A549 (cell line): Measurements from ENCODE around the gene DNHD1. TPM values are rescaled to one million over a fixed set of nuclear protein-coding genes. Genes with fewer than 3 reads are reported as not detected.

Source experiments
- ATAC-seq, 2 experiments: fragments of 200-7000 bp in 1 of 2; fragments of >200 bp in 1 of 2; cut with Nextera tagmentation in 1 of 2; cut with Tn5 transposase in 1 of 2; 3 replicates each; pipeline versions ENCODE4 v1.8.0 to v1.9.1; 2018 to 2020; ENCODE audit warnings: mild to moderate bottlenecking in 1 of 2, moderate library complexity in 1 of 2
- CTCF ChIA-PET: fragments of 300-600 bp; sonication (Branson Sonifier 250); formaldehyde crosslinking; extraction: SDS; loops from one replicate; lab custom pipeline; 2021; ENCODE audit warnings: antibody characterized with exemption, inconsistent platforms; lab: Yijun Ruan, JAX
- POLR2A ChIA-PET: fragments of 350-600 bp; formaldehyde crosslinking; extraction: SDS; loops from one replicate; lab custom pipeline; 2021; ENCODE audit warnings: antibody characterized with exemption, inconsistent platforms; lab: Yijun Ruan, JAX
- DNase-seq, 2 experiments: peaks; one replicate each; pipeline versions ENCODE4 v3.0.0 to v3.0.0-alpha.2; 2011 to 2016; ENCODE audit warnings: low read depth in 1 of 2, low spot score in 1 of 2
- FAIRE-seq: peaks from 2 replicates; lab custom pipeline; 2011; peaks lifted over from hg19 to GRCh38; lab: Jason Lieb, UNC
- H3K27ac ChIP-seq, 2 experiments: fragments of >200 bp; sonication (Bioruptor Twin); formaldehyde crosslinking; 3 replicates each; pipeline ENCODE4 v1.5.1; 2016 to 2017
- H3K4me1 ChIP-seq: fragments of >200 bp; sonication (Bioruptor Twin); formaldehyde crosslinking; 3 replicates; pipeline ENCODE4 v1.6.1; 2016
- H3K4me2 ChIP-seq: fragments of >200 bp; sonication (Bioruptor Twin); formaldehyde crosslinking; 3 replicates; pipeline ENCODE4 v1.6.1; 2016
- H3K4me3 ChIP-seq: fragments of >200 bp; sonication (Bioruptor Twin); formaldehyde crosslinking; 3 replicates; pipeline ENCODE4 v1.5.1; 2016
- H3K9me3 ChIP-seq: fragments of >200 bp; sonication (Bioruptor Twin); formaldehyde crosslinking; 3 replicates; pipeline ENCODE4 v1.6.1; 2016
- ATOH8 ChIP-seq: fragments of 250-450 bp; sonication (Bioruptor Pico); IDR thresholded peaks from 2 replicates; pipeline ENCODE4 v1.5.0; 2020; ENCODE audit warnings: low read depth, mild to moderate bottlenecking, moderate library complexity
- CBX2 ChIP-seq: fragments of 200-600 bp; sonication (generic); IDR thresholded peaks from 2 replicates; pipeline ENCODE4 v1.6.1; 2016; ENCODE audit warnings: low read depth, mild to moderate bottlenecking, borderline replicate concordance
- CBX8 ChIP-seq: fragments of 200-600 bp; sonication (generic); IDR thresholded peaks from 2 replicates; pipeline ENCODE4 v1.6.1; 2016
- CHD2 ChIP-seq: fragments of 150-350 bp; IDR thresholded peaks from 2 replicates; pipeline ENCODE4 v1.6.1; 2014; ENCODE audit warnings: low read length; ENCODE audit not compliant: partially characterized antibody
- CTCF ChIP-seq: fragments of >200 bp; sonication (Bioruptor Twin); formaldehyde crosslinking; IDR thresholded peaks from 3 replicates; pipeline ENCODE4 v1.5.1; 2016
- EP300 ChIP-seq, 2 experiments: fragments of >200 bp; sonication (Bioruptor Twin); formaldehyde crosslinking; IDR thresholded peaks; 2 replicates in 1 of 2; 3 replicates in 1 of 2; pipeline ENCODE4 v1.6.1; 2016 to 2017
- ESRRA ChIP-seq: fragments of 150-350 bp; IDR thresholded peaks from 2 replicates; pipeline ENCODE4 v1.6.1; 2014; ENCODE audit warnings: mild to moderate bottlenecking, low read length, borderline replicate concordance
- GATA3 ChIP-seq: IDR thresholded peaks from 2 replicates; pipeline ENCODE4 v1.6.1; 2012; ENCODE audit warnings: borderline replicate concordance
- HDAC2 ChIP-seq: fragments of 200-600 bp; sonication (generic); IDR thresholded peaks from 2 replicates; pipeline ENCODE4 v1.6.1; 2016
- HOXA7 ChIP-seq: fragments of 250-450 bp; sonication (Bioruptor Pico); IDR thresholded peaks from 2 replicates; pipeline ENCODE4 v1.5.0; 2020; ENCODE audit warnings: mild to moderate bottlenecking, moderate library complexity
- KDM5A ChIP-seq: fragments of 200-600 bp; sonication (generic); IDR thresholded peaks from 2 replicates; pipeline ENCODE4 v1.6.1; 2016; ENCODE audit warnings: antibody characterized with exemption, mild to moderate bottlenecking
- MAFK ChIP-seq: fragments of 450-650 bp; IDR thresholded peaks from 2 replicates; pipeline ENCODE4 v1.6.1; 2014; ENCODE audit not compliant: partially characterized antibody
- MYC ChIP-seq: IDR thresholded peaks from 2 replicates; pipeline ENCODE4 v1.6.1; 2012; ENCODE audit warnings: mild to moderate bottlenecking, inconsistent platforms, low read length, improper control_type of control experiment, borderline replicate concordance
- NFE2L2 ChIP-seq: fragments of 150-350 bp; conservative IDR thresholded peaks from 2 replicates; pipeline ENCODE4 v1.6.1; 2014; ENCODE audit warnings: low read length
- NR3C1 ChIP-seq: fragments of >200 bp; sonication (Bioruptor Twin); formaldehyde crosslinking; IDR thresholded peaks from 3 replicates; pipeline ENCODE4 v1.6.1; 2017
- PHF8 ChIP-seq: fragments of 200-600 bp; sonication (generic); IDR thresholded peaks from 2 replicates; pipeline ENCODE4 v1.6.1; 2016; ENCODE audit warnings: low read depth, mild to moderate bottlenecking, antibody characterized with exemption, moderate library complexity, borderline replicate concordance
- RAD21 ChIP-seq, 2 experiments: fragments of >200 bp in 1 of 2; sonication (Bioruptor Twin) in 1 of 2; formaldehyde crosslinking in 1 of 2; IDR thresholded peaks in 1 of 2; conservative IDR thresholded peaks in 1 of 2; 2 replicates in 1 of 2; 3 replicates in 1 of 2; pipeline ENCODE4 v1.6.1; 2012 to 2018; ENCODE audit warnings: inconsistent platforms in 1 of 2
- SMC3 ChIP-seq: fragments of >200 bp; sonication (Bioruptor Twin); formaldehyde crosslinking; IDR thresholded peaks from 3 replicates; pipeline ENCODE4 v1.6.1; 2018; ENCODE audit warnings: inconsistent platforms
- SREBF2 ChIP-seq: fragments of 450-650 bp; IDR thresholded peaks from 2 replicates; pipeline ENCODE4 v1.6.1; 2014; ENCODE audit warnings: mild to moderate bottlenecking, moderate library complexity
- TFCP2L1 ChIP-seq: fragments of 250-450 bp; sonication (Bioruptor Pico); IDR thresholded peaks from 2 replicates; pipeline ENCODE4 v1.5.0; 2021; ENCODE audit warnings: mild to moderate bottlenecking
- ZNF302 ChIP-seq: fragments of 250-450 bp; sonication (Bioruptor Pico); IDR thresholded peaks from 2 replicates; pipeline ENCODE4 v1.9.0; 2021; ENCODE audit warnings: inconsistent platforms, mild to moderate bottlenecking, moderate library complexity
- WGBS: methylation state at CpG from one replicate; pipeline ENCODE4 v1.1.6; 2017; ENCODE audit errors: missing lambda C conversion rate; 5-methylcytosine and 5-hydroxymethylcytosine counted together
- polyA plus RNA-seq, 4 experiments: library from polyadenylated mRNA; depleted of rRNA in 3 of 4; stranded (reverse); fragments of >200 nt; fragmentation: RNase III in 1 of 4; extraction: RNeasy Plus Mini Kit Qiagen cat#74134 plus additional on column Dnase treatment in 1 of 4; gene quantifications; 2 replicates in 3 of 4; 3 replicates in 1 of 4; pipeline ENCODE4 v1.2.3, GENCODE V29; 2011 to 2017

The DNHD1 gene
- polyA plus RNA-seq, 2 of the 4 experiments (the other 2 are of a cell fraction), result 6.8 to 8.6 TPM

- Histone ChIP-seq H3K27ac (no peak overlapping the region), H3K4me3 (no peak overlapping the region), H3K9me3 (no peaks in the 10 kb centered on the region)
- ATAC-seq (peak in 1 of 2 experiments; percentile 23; a peak in 4 of 6 replicates), FAIRE-seq (no peak), DNase-seq (no peak)
- CTCF ChIA-PET, result interaction anchor here (0.7 to 6.0 kb wide), 4 partner anchors 9 to 120 kb away, joined by 3 to 30 read pairs (median 3); no protein-coding TSS in a partner anchor
- 92% methylated on average over 4 of the region's 5 CpGs for WGBS
- TF ChIP-seq CBX8, result no peak
- TF ChIP-seq ATOH8 (CRISPR knock-in tag), result no peak
- no peak for TF ChIP-seq KDM5A
- no peak for TF ChIP-seq HOXA7 (CRISPR knock-in tag)
- TF ChIP-seq, all 56 proteins: peak for 0
- POLR2A ChIA-PET, result interaction anchor here (1.2 kb wide), 1 partner anchor 17 kb away, joined by 3 read pairs; the partner anchor contains the start of genes ARFIP2 and TIMM10B
- H3K4me2 ChIP-seq, result no peak overlapping the region
- H3K4me1 ChIP-seq, result no peaks in the 10 kb centered on the region
Observed at GRCh38 chr11:6498544-6498943, 1.5 kb downstream of the DNHD1 start.

- ChIA-PET CTCF (interaction anchor here (6.0 kb wide), 1 partner anchor 124 kb away, joined by 30 read pairs; no protein-coding TSS in a partner anchor), POLR2A (no interaction called here)
- no peak for FAIRE-seq
Observed at GRCh38 chr11:6502382-6502781, 5.3 kb downstream of the DNHD1 start.

GRCh38 chr11:6504166-6504565 is 7.1 kb downstream of the DNHD1 start:
- POLR2A ChIA-PET, result interaction anchor here (0.9 kb wide), 1 partner anchor 23 kb away, joined by 3 read pairs; the partner anchor contains the start of genes ARFIP2 and TIMM10B
- H3K9me3 ChIP-seq, result no peaks in the 10 kb centered on the region
- no peaks in the 10 kb centered on the region for H3K4me1 ChIP-seq
- TF ChIP-seq MYC, result no peak
- no peak for TF ChIP-seq ZNF302
- TF ChIP-seq HDAC2, result no peak
- TF ChIP-seq CHD2, result no peak
- no peak for TF ChIP-seq ESRRA
- no peak for TF ChIP-seq PHF8
- TF ChIP-seq EP300 (IDR thresholded peaks at IDR 0.05), result no peak
- no peak for TF ChIP-seq NFE2L2
- TF ChIP-seq CBX2, result no peak
- TF ChIP-seq TFCP2L1 (CRISPR knock-in tag), result no peak
- TF ChIP-seq SREBF2, result no peak
- no peak for TF ChIP-seq GATA3
- TF ChIP-seq NR3C1, result no peak
- ATAC-seq (no peak), FAIRE-seq (no peak), DNase-seq (no peak)
- CTCF ChIA-PET, result interaction anchor here (1.2 to 9.1 kb wide), 11 partner anchors 9 to 125 kb away, joined by 3 to 140 read pairs (median 9); no protein-coding TSS in a partner anchor
- no peak overlapping the region for H3K27ac ChIP-seq
- no peak overlapping the region for H3K4me3 ChIP-seq
- no peak overlapping the region for H3K4me2 ChIP-seq
- 81% methylated on average over 3 of the region's 3 CpGs for WGBS

More at GRCh38 chr11:6502382-6502781, 5.3 kb downstream of the DNHD1 start:
- no peak overlapping the region for H3K27ac ChIP-seq
- no peaks in the 10 kb centered on the region for H3K4me1 ChIP-seq
- ATAC-seq, result no peak
- no peak overlapping the region for H3K4me3 ChIP-seq
- TF ChIP-seq ZNF302, result no peak
- H3K9me3 ChIP-seq, result no peaks in the 10 kb centered on the region
- 95% methylated on average over 3 of the region's 3 CpGs for WGBS
- DNase-seq, result no peak
- no peak overlapping the region for H3K4me2 ChIP-seq

- Histone ChIP-seq H3K27ac (no peak overlapping the region), H3K4me2 (no peak overlapping the region), H3K9me3 (no peaks in the 10 kb centered on the region), H3K4me3 (no peak overlapping the region), H3K4me1 (no peaks in the 10 kb centered on the region)
- ATAC-seq, result peak; percentile 72 to 87; a peak in 5 of 6 replicates
- 51% methylated on average over 2 of the region's 2 CpGs for WGBS
- ChIA-PET POLR2A (no interaction called here), CTCF (interaction anchor here (0.6 to 9.1 kb wide), 45 partner anchors 8 to 217 kb away, joined by 3 to 140 read pairs (median 4); partner anchors contain the start of genes ARFIP2, DNHD1, HPX and MRPL17)
- FAIRE-seq, result no peak
- TF ChIP-seq RAD21 (conservative IDR thresholded peaks at IDR 0.05 in 1 of 2, IDR thresholded peaks at IDR 0.05 in 1 of 2), result peak; percentile 55 to 60
- peak; percentile 85 for TF ChIP-seq CTCF
- TF ChIP-seq SMC3, result peak; percentile 66
- TF ChIP-seq MAFK, result no peak
- peak; percentile 43 to 54 for DNase-seq
Observed at GRCh38 chr11:6505577-6506240, 8.6 kb downstream of the DNHD1 start.
